Measurements from ENCODE around the gene COQ4.
"Not testable (repeated sequence)": the region's sequence is repeated elsewhere in the genome, so short reads cannot be mapped to it uniquely, and the experiment has no call there.

The COQ4 gene

GRCh38 chr9:128304136-128304970 is 18.3 kb upstream of the COQ4 start:
- no peak for DNase-seq

- DNase-seq, result no peak
Measured at GRCh38 chr9:128304971-128305288, 17.7 kb upstream of the COQ4 start.

- no peak for DNase-seq
Measured at GRCh38 chr9:128309551-128309950, 13.1 kb upstream of the COQ4 start.

GRCh38 chr9:128310461-128310860 is 12.2 kb upstream of the COQ4 start:
- DNase-seq, result no peak

GRCh38 chr9:128314697-128315096 is 7.9 kb upstream of the COQ4 start:
- no peak for DNase-seq

- DNase-seq, result no peak
Measured at GRCh38 chr9:128316421-128316820, 6.2 kb upstream of the COQ4 start.

GRCh38 chr9:128317629-128318028 is 5.0 kb upstream of the COQ4 start:
- DNase-seq, result no peak

GRCh38 chr9:128321343-128321742 is 1.3 kb upstream of the COQ4 start:
- no peak for DNase-seq

- DNase-seq, result no peak
Measured at GRCh38 chr9:128321879-128322403, 698 bp upstream of the COQ4 start.

GRCh38 chr9:128323212-128323730 is 632 bp downstream of the COQ4 start:
- no peak for DNase-seq

- DNase-seq, result no peak
Measured at GRCh38 chr9:128323791-128324190, 1.2 kb downstream of the COQ4 start.

GRCh38 chr9:128324401-128324800 is 1.8 kb downstream of the COQ4 start:
- no peak for DNase-seq

- DNase-seq, result no peak
Measured at GRCh38 chr9:128325629-128326028, 3.0 kb downstream of the COQ4 start.

GRCh38 chr9:128333451-128333869 is 10.8 kb downstream of the COQ4 start:
- DNase-seq, result no peak

- no peak for DNase-seq
Measured at GRCh38 chr9:128335161-128335560, 12.5 kb downstream of the COQ4 start.

GRCh38 chr9:128335914-128336313 is 13.3 kb downstream of the COQ4 start:
- DNase-seq, result no peak

- no peak for DNase-seq
Measured at GRCh38 chr9:128337936-128338335, 15.3 kb downstream of the COQ4 start.

GRCh38 chr9:128338852-128339614 is 16.4 kb downstream of the COQ4 start:
- not testable (repeated sequence) for DNase-seq

- peak; percentile 64 to 70 for DNase-seq
Measured at GRCh38 chr9:128339761-128340690, 17.4 kb downstream of the COQ4 start, which contains the start of gene SLC27A4. SLC27A4 (plus strand) TSS chr9:128340527; CDS start chr9:128343133, 2,606 bp downstream.

- DNase-seq, result peak in 1 of 2 experiments; percentile 14
Measured at GRCh38 chr9:128340691-128341434, 18.2 kb downstream of the COQ4 start.

GRCh38 chr9:128341435-128341849 is 18.8 kb downstream of the COQ4 start:
- peak; percentile 60 to 63 for DNase-seq

Measured in activated CD4-positive, alpha-beta T cell treated with anti-CD3 and anti-CD28 coated beads, Interleukin-2, amount 50 U/mL, for 4 hours (primary cell).